ENCODE results near the gene CHORDC1. TPM values are rescaled to one million over a fixed set of nuclear protein-coding genes. Genes with fewer than 3 reads are reported as not detected.
"Not testable (repeated sequence)": the region's sequence is repeated elsewhere in the genome, so short reads cannot be mapped to it uniquely, and the experiment has no call there.

CHORDC1 gene
- total RNA-seq, 1 experiment from 2014 or later: 88.8 TPM

GRCh38 chr11:90171359-90171758 is 51.5 kb downstream of the CHORDC1 start:
- Histone ChIP-seq H3K27ac (ENCODE audit: low read length) (no peak overlapping the region), H3K27me3 (ENCODE audit: control insufficient read depth, insufficient read depth, low read length) (no peaks in the 10 kb centered on the region), H3K4me1 (ENCODE audit: control insufficient read depth, insufficient read depth, low read length) (no peaks in the 10 kb centered on the region), H3K9me3 (ENCODE audit: control insufficient read depth, insufficient read depth, low read depth, low read length) (no peaks in the 10 kb centered on the region), H3K4me3 (ENCODE audit: low read depth in 2 of 2, low read length in 2 of 2) (no peak overlapping the region), H3K36me3 (ENCODE audit: control insufficient read depth, insufficient read depth, low read length) (no peaks in the 10 kb centered on the region)
- intact Hi-C loops (cut with micrococcal nuclease; ENCODE audit: unreplicated experiment) (no loop called here), in situ Hi-C loops (cut with HindIII; ENCODE audit: low pct_unique_long_range_greater_than_20kb, low sequenced_read_pairs) (no loop called here)
- DNase-seq (ENCODE audit: low read depth, low spot score) (no peak), ATAC-seq (no peak)
- ChIA-PET POLR2A (no interaction called here), CTCF (no interaction called here)
- no peak for TF ChIP-seq SIN3A (IDR thresholded peaks at IDR 0.05; ENCODE audit: borderline replicate concordance, insufficient read depth, low read depth, low read length)
- BruUV-seq (replicated peaks): no TSS peak

DNA sequence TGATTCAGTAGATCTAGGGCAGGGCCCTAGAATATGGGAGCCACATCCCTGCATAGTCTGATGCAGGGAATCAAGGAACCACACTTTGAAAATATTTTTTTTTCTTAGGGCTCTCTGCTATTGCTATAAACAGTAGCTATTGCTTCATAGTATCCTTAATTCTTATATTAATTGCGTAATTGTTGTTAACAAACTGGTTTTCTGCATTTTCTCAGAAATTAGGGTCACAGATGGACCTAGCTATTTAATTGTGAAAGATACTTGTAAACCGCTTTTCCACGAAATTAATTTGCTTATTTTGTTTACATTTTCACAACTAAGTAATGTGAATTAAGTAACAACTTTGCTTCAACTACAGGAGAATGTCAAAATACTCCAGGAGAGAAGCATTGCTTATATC is 54.3 kb downstream of the CHORDC1 start:
- Histone ChIP-seq H3K9me3 (ENCODE audit: control insufficient read depth, insufficient read depth, low read depth, low read length) (no peaks in the 10 kb centered on the region), H3K27ac (ENCODE audit: low read length) (no peak overlapping the region), H3K36me3 (ENCODE audit: control insufficient read depth, insufficient read depth, low read length) (no peaks in the 10 kb centered on the region), H3K4me1 (ENCODE audit: control insufficient read depth, insufficient read depth, low read length) (no peaks in the 10 kb centered on the region), H3K4me3 (ENCODE audit: low read depth in 2 of 2, low read length in 2 of 2) (no peak overlapping the region), H3K27me3 (ENCODE audit: control insufficient read depth, insufficient read depth, low read length) (no peaks in the 10 kb centered on the region)
- BruUV-seq (replicated peaks): no TSS peak
- DNase-seq (ENCODE audit: low read depth, low spot score): no peak
- CTCF ChIA-PET: no interaction called here
- intact Hi-C loops (cut with micrococcal nuclease; ENCODE audit: unreplicated experiment): no loop called here
- in situ Hi-C loops (cut with HindIII; ENCODE audit: low pct_unique_long_range_greater_than_20kb, low sequenced_read_pairs): no loop called here
- ATAC-seq: no peak
- TF ChIP-seq, protein P1, sequence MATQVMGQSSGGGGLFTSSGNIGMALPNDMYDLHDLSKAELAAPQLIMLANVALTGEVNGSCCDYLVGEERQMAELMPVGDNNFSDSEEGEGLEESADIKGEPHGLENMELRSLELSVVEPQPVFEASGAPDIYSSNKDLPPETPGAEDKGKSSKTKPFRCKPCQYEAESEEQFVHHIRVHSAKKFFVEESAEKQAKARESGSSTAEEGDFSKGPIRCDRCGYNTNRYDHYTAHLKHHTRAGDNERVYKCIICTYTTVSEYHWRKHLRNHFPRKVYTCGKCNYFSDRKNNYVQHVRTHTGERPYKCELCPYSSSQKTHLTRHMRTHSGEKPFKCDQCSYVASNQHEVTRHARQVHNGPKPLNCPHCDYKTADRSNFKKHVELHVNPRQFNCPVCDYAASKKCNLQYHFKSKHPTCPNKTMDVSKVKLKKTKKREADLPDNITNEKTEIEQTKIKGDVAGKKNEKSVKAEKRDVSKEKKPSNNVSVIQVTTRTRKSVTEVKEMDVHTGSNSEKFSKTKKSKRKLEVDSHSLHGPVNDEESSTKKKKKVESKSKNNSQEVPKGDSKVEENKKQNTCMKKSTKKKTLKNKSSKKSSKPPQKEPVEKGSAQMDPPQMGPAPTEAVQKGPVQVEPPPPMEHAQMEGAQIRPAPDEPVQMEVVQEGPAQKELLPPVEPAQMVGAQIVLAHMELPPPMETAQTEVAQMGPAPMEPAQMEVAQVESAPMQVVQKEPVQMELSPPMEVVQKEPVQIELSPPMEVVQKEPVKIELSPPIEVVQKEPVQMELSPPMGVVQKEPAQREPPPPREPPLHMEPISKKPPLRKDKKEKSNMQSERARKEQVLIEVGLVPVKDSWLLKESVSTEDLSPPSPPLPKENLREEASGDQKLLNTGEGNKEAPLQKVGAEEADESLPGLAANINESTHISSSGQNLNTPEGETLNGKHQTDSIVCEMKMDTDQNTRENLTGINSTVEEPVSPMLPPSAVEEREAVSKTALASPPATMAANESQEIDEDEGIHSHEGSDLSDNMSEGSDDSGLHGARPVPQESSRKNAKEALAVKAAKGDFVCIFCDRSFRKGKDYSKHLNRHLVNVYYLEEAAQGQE (IDR thresholded peaks at IDR 0.05; ENCODE audit: insufficient read depth in 1 of 2, low read depth in 2 of 2, low read length in 1 of 2): no peak
- TF ChIP-seq CTCF (IDR thresholded peaks at IDR 0.05): no peak
- TF ChIP-seq TCF7L2 (IDR thresholded peaks at IDR 0.05; ENCODE audit: low read depth, low read length): no peak
- TF ChIP-seq POLR2AphosphoS5 (IDR thresholded peaks at IDR 0.05; ENCODE audit: low read depth, low read length): no peak
- POLR2A ChIA-PET: no interaction called here

DNA sequence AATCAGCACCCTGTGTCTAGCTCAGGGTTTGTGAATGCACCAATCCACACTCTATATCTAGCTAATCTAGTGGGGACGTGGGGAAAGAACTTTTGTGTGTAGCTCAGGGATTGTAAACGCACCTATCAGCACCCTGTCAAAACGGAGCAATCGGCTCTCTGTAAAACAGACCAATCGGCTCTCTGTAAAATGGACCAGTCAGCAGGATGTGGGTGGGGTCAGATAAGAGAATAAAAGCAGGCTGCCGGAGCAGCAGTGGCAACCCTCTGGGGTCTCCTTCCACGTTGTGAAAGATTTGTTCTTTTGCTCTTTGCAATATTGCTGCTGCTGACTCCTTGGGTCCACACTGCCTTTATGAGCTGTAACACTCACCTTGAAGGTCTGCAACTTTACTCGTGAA is 55.1 kb downstream of the CHORDC1 start:
- H3K4me1 ChIP-seq (ENCODE audit: control insufficient read depth, insufficient read depth, low read length); H3K27ac ChIP-seq (ENCODE audit: low read length); H3K36me3 ChIP-seq (ENCODE audit: control insufficient read depth, insufficient read depth, low read length); ATAC-seq; H3K4me3 ChIP-seq (ENCODE audit: low read depth in 2 of 2, low read length in 2 of 2); CTCF ChIA-PET; BruUV-seq (replicated peaks); in situ Hi-C loops (cut with HindIII; ENCODE audit: low pct_unique_long_range_greater_than_20kb, low sequenced_read_pairs); H3K27me3 ChIP-seq (ENCODE audit: control insufficient read depth, insufficient read depth, low read length); H3K9me3 ChIP-seq (ENCODE audit: control insufficient read depth, insufficient read depth, low read depth, low read length); POLR2A ChIA-PET; intact Hi-C loops (cut with micrococcal nuclease; ENCODE audit: unreplicated experiment); DNase-seq (ENCODE audit: low read depth, low spot score): not testable (repeated sequence)

GRCh38 chr11:90166982-90167573 is 55.8 kb downstream of the CHORDC1 start:
- H3K36me3 ChIP-seq (ENCODE audit: control insufficient read depth, insufficient read depth, low read length); H3K27me3 ChIP-seq (ENCODE audit: control insufficient read depth, insufficient read depth, low read length); intact Hi-C loops (cut with micrococcal nuclease; ENCODE audit: unreplicated experiment); POLR2A ChIA-PET; CTCF ChIA-PET; H3K27ac ChIP-seq (ENCODE audit: low read length); ATAC-seq; BruUV-seq (replicated peaks); H3K4me1 ChIP-seq (ENCODE audit: control insufficient read depth, insufficient read depth, low read length); H3K9me3 ChIP-seq (ENCODE audit: control insufficient read depth, insufficient read depth, low read depth, low read length); in situ Hi-C loops (cut with HindIII; ENCODE audit: low pct_unique_long_range_greater_than_20kb, low sequenced_read_pairs); H3K4me3 ChIP-seq (ENCODE audit: low read depth in 2 of 2, low read length in 2 of 2); DNase-seq (ENCODE audit: low read depth, low spot score): not testable (repeated sequence)

Measured in Panc1 (cell line).